Keratinocyte (primary cell): ENCODE data around the gene CHD1. TPM values are rescaled to one million over a fixed set of nuclear protein-coding genes. Genes with fewer than 3 reads are reported as not detected.

Experiments used
- DNase-seq: peaks from one replicate; pipeline ENCODE4 v3.0.0-alpha.2; 2011; ENCODE audit warnings: low read depth, missing footprints, low spot score
- FAIRE-seq: peaks from 2 replicates; lab custom pipeline; 2011; peaks lifted over from hg19 to GRCh38; lab: Jason Lieb, UNC
- H2AFZ ChIP-seq: 2 replicates; pipeline ENCODE4 v1.6.0; 2012; ENCODE audit warnings: low read length, control low read depth, inconsistent platforms; ENCODE audit not compliant: control insufficient read depth
- H3K27ac ChIP-seq: 2 replicates; pipeline ENCODE4 v1.5.1; 2011; ENCODE audit warnings: low read length; ENCODE audit not compliant: control insufficient read depth, insufficient read depth
- H3K27me3 ChIP-seq: 3 replicates; pipeline ENCODE4 v1.6.0; 2011; ENCODE audit warnings: low read length; ENCODE audit not compliant: control insufficient read depth, insufficient read depth; ENCODE audit errors: extremely low read depth
- H3K36me3 ChIP-seq, 2 experiments: 2 replicates in 1 of 2; 3 replicates in 1 of 2; pipeline ENCODE4 v1.5.1; 2011; ENCODE audit warnings: low read length in 2 of 2, mild to moderate bottlenecking in 1 of 2; ENCODE audit not compliant: control insufficient read depth in 2 of 2, insufficient read depth in 2 of 2; ENCODE audit errors: extremely low read depth in 1 of 2
- H3K4me1 ChIP-seq: 3 replicates; pipeline ENCODE4 v1.5.1; 2011; ENCODE audit warnings: low read length; ENCODE audit not compliant: control insufficient read depth, insufficient read depth; ENCODE audit errors: extremely low read depth
- H3K4me2 ChIP-seq: 3 replicates; pipeline ENCODE4 v1.6.0; 2011; ENCODE audit warnings: low read depth, low read length; ENCODE audit not compliant: control insufficient read depth, insufficient read depth; ENCODE audit errors: extremely low read depth
- H3K4me3 ChIP-seq, 3 experiments: fragments of 200-600 bp in 1 of 3; sonication (generic) in 1 of 3; 2 replicates in 2 of 3; 3 replicates in 1 of 3; pipeline ENCODE4 v1.5.1; 2011 to 2016; ENCODE audit warnings: low read length in 3 of 3, mild to moderate bottlenecking in 3 of 3, control low read depth in 2 of 3, inconsistent platforms in 1 of 3, low read depth in 1 of 3, mixed read lengths in 1 of 3, mixed run types in 1 of 3, moderate library complexity in 1 of 3; ENCODE audit not compliant: control insufficient read depth in 2 of 3, insufficient read depth in 2 of 3; ENCODE audit errors: extremely low read depth in 1 of 3
- H3K79me2 ChIP-seq: 2 replicates; pipeline ENCODE4 v1.6.0; 2012; ENCODE audit warnings: low read length; ENCODE audit not compliant: control insufficient read depth, insufficient read depth
- H3K9ac ChIP-seq: 3 replicates; pipeline ENCODE4 v1.6.0; 2011; ENCODE audit warnings: low read length; ENCODE audit not compliant: control insufficient read depth, insufficient read depth; ENCODE audit errors: extremely low read depth
- H3K9me1 ChIP-seq: 3 replicates; pipeline ENCODE4 v1.6.0; 2011; ENCODE audit warnings: low read length; ENCODE audit not compliant: control insufficient read depth, insufficient read depth; ENCODE audit errors: extremely low read depth
- H3K9me3 ChIP-seq: 2 replicates; pipeline ENCODE4 v1.5.1; 2012; ENCODE audit warnings: low read depth, low read length; ENCODE audit not compliant: control insufficient read depth
- H4K20me1 ChIP-seq: 3 replicates; pipeline ENCODE4 v1.6.0; 2011; ENCODE audit warnings: low read length; ENCODE audit not compliant: control insufficient read depth, insufficient read depth; ENCODE audit errors: extremely low read depth
- EZH2 ChIP-seq: IDR thresholded peaks from one replicate; pipeline ENCODE4 v1.6.1; 2012; ENCODE audit warnings: inconsistent platforms, mild to moderate bottlenecking, low read length, moderate library complexity
- dilution Hi-C: fragments of 300-500 bp; cut with MboI; formaldehyde crosslinking; loops from one replicate; pipeline ENCODE4 v1.7.0; 2020; ENCODE audit warnings: low sequenced_read_pairs; ENCODE audit not compliant: extremely low pct_ligation_motif_present
- polyA plus RNA-seq, 5 experiments: library from polyadenylated mRNA; depleted of rRNA in 3 of 5; stranded (reverse) in 3 of 5; stranded (forward) in 1 of 5; unstranded in 1 of 5; fragments of >200 nt; gene quantifications; 1 replicate in 1 of 5; 2 replicates in 3 of 5; 3 replicates in 1 of 5; pipeline versions ENCODE4 v1.2.1 to v1.2.3, GENCODE V29; 2011 to 2012; ENCODE audit warnings: missing spikeins in 2 of 5, low read depth in 1 of 5, low replicate concordance in 1 of 5
- TF ChIP-seq, protein P1 (sequence below), 3 experiments: IDR thresholded peaks in 1 of 3; conservative IDR thresholded peaks in 1 of 3; optimal IDR thresholded peaks in 1 of 3; 2 replicates in 2 of 3; 3 replicates in 1 of 3; pipeline versions ENCODE3 to v1.5.1; 2011; ENCODE audit warnings: low read length in 3 of 3, mild to moderate bottlenecking in 3 of 3, moderate library complexity in 2 of 3, control low read depth in 1 of 3, inconsistent platforms in 1 of 3; ENCODE audit not compliant: insufficient read depth in 2 of 3; ENCODE audit errors: extremely low read depth in 1 of 3

CHD1 gene
- polyA plus RNA-seq, 1 donor (not counting 4 experiments of a cell fraction or from before 2014, with no cell fraction given): 26.5 TPM

DNA sequence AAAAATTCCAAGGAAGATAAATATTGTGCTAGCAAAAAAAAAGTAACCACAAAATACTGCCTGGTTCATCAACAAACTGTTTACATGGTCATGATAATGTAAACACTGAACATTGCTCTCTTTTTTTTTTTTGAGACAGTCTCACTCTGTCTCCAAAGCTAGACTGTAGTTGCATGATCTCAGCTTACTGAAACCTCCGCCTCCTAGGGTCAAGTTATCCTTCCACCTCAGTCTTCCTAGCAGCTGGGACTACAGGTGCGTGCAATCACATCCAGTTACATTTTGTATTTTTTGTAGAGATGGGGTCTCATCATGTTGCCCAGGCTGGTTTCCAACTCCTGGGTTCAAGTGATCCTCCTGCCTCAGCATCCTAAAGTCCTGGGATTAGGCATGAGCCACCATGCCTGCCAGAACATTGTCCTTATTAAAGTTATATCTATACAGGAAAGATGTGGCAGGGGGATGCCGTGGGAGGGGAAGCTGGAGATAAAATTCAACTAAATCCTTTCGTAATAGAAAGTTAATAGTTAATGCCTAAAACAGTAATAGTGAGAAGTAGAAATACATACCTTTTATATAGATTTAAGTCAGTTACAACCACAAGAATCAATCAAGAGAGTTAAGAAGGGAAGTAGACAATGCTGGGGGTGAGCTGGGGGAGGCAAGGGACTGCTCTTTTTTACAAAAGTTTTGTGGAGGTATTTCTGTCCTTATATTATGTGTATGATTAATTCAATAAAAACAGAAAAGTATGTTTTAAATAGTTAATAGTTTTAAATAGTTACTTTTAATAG is 103.0 kb downstream of the CHD1 start:
- no peak overlapping the region for H2AFZ ChIP-seq
- no peak overlapping the region for H3K9ac ChIP-seq
- H3K27ac ChIP-seq: no peak overlapping the region
- DNase-seq (no peak), FAIRE-seq (no peak)
- no peaks in the 10 kb centered on the region for H3K27me3 ChIP-seq
- H3K9me1 ChIP-seq: no peaks in the 10 kb centered on the region
- H3K4me1 ChIP-seq: no peaks in the 10 kb centered on the region
- H3K36me3 ChIP-seq: no peaks in the 10 kb centered on the region
- H4K20me1 ChIP-seq: no peaks in the 10 kb centered on the region
- dilution Hi-C loops: no loop called here
- no peaks in the 10 kb centered on the region for H3K79me2 ChIP-seq
- no peaks in the 10 kb centered on the region for H3K9me3 ChIP-seq
- H3K4me2 ChIP-seq: no peak overlapping the region
- TF ChIP-seq EZH2: no peak
- TF ChIP-seq, protein P1, sequence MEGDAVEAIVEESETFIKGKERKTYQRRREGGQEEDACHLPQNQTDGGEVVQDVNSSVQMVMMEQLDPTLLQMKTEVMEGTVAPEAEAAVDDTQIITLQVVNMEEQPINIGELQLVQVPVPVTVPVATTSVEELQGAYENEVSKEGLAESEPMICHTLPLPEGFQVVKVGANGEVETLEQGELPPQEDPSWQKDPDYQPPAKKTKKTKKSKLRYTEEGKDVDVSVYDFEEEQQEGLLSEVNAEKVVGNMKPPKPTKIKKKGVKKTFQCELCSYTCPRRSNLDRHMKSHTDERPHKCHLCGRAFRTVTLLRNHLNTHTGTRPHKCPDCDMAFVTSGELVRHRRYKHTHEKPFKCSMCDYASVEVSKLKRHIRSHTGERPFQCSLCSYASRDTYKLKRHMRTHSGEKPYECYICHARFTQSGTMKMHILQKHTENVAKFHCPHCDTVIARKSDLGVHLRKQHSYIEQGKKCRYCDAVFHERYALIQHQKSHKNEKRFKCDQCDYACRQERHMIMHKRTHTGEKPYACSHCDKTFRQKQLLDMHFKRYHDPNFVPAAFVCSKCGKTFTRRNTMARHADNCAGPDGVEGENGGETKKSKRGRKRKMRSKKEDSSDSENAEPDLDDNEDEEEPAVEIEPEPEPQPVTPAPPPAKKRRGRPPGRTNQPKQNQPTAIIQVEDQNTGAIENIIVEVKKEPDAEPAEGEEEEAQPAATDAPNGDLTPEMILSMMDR (optimal IDR thresholded peaks at IDR 0.05 in 1 of 3, IDR thresholded peaks at IDR 0.05 in 1 of 3, conservative IDR thresholded peaks at IDR 0.05 in 1 of 3; ENCODE audit: extremely low read depth in 1 of 3, insufficient read depth in 2 of 3, low read length in 3 of 3): no peak
- no peak overlapping the region for H3K4me3 ChIP-seq

DNA sequence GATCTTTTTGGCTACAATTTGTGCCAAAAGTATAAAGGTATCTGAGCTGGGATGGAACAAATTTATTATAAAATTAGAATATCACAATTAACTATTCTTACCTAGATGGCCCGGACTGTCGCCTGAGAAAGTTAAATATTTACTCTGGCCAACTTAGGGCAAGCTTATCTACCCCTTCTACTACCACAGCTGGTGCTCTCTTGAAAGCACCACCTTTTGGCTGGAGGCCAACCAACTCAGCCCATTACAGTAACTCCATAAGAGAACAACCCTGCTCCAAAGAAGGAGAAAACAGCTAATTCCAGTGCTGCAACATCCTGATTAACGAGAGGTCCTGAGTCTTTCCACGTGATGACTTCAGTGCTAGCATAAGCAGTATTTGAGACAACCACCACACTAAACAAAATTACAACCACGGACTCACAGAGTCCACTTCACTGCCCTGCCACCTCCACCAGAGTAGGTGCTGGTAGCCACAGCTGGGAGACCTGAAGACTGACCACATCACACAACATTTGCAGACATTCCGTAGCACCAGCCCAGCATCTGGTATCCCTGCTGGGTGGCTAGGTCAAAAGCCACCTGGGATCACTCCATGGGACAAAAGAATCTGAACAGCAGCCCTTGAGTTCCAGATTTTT is 112.1 kb downstream of the CHD1 start:
- Histone ChIP-seq H2AFZ (no peak overlapping the region), H3K9ac (no peak overlapping the region), H3K9me3 (no peaks in the 10 kb centered on the region), H3K36me3 (no peaks in the 10 kb centered on the region), H3K27ac (no peak overlapping the region), H3K4me2 (no peak overlapping the region), H4K20me1 (no peaks in the 10 kb centered on the region), H3K27me3 (no peaks in the 10 kb centered on the region), H3K4me3 (no peak overlapping the region), H3K9me1 (no peaks in the 10 kb centered on the region), H3K4me1 (no peaks in the 10 kb centered on the region), H3K79me2 (no peaks in the 10 kb centered on the region)
- no peak for FAIRE-seq
- no peak for DNase-seq
- dilution Hi-C loops: no loop called here
- TF ChIP-seq EZH2: no peak
- TF ChIP-seq, protein P1 (optimal IDR thresholded peaks at IDR 0.05 in 1 of 3, IDR thresholded peaks at IDR 0.05 in 1 of 3, conservative IDR thresholded peaks at IDR 0.05 in 1 of 3; ENCODE audit: extremely low read depth in 1 of 3, insufficient read depth in 2 of 3, low read length in 3 of 3): no peak
